IMR-90 (cell line): Measurements from ENCODE around the gene EPB41L2. TPM values are rescaled to one million over a fixed set of nuclear protein-coding genes. Genes with fewer than 3 reads are reported as not detected.

ENCODE experiments used
- ATAC-seq: fragments of 200-7000 bp; cut with Tn5 transposase; 2 replicates; pipeline ENCODE4 v1.9.1; 2020; ENCODE audit warnings: low read depth, mild to moderate bottlenecking, moderate library complexity
- BruUV-seq: library from RNA; stranded (reverse); fragments of 400-500 nt; replicated peaks from 2 replicates; lab custom pipeline; 2021; lab: Mats Ljungman, UMichigan
- CTCF ChIA-PET: fragments of 300-600 bp; formaldehyde crosslinking; extraction: SDS; loops from one replicate; lab custom pipeline; 2021; ENCODE audit warnings: antibody characterized with exemption; lab: Yijun Ruan, JAX
- POLR2A ChIA-PET: fragments of 300-600 bp; sonication (Branson Sonifier 250); formaldehyde crosslinking; loops from one replicate; lab custom pipeline; 2022; ENCODE audit warnings: antibody characterized with exemption; ENCODE audit not compliant: unreplicated experiment; lab: Charles Lee
- DNase-seq: peaks from one replicate; pipeline ENCODE4 v3.0.0; 2013
- H2AFZ ChIP-seq: replicated peaks from 2 replicates; pipeline ENCODE3; 2013; ENCODE audit warnings: low read length, mild to moderate bottlenecking; ENCODE audit not compliant: poor library complexity
- H2AK5ac ChIP-seq: 2 replicates; pipeline ENCODE4 v1.6.1; 2013; ENCODE audit warnings: low read depth, low read length, inconsistent platforms
- H2AK9ac ChIP-seq: replicated peaks from 2 replicates; pipeline ENCODE3; 2013; ENCODE audit warnings: mild to moderate bottlenecking, low read depth, low read length, moderate library complexity; ENCODE audit not compliant: poor library complexity
- H2BK120ac ChIP-seq: 2 replicates; pipeline ENCODE4 v1.6.1; 2013; ENCODE audit warnings: low read depth, low read length, inconsistent platforms
- H2BK15ac ChIP-seq: 3 replicates; pipeline ENCODE4 v1.6.1; 2013; ENCODE audit warnings: low read depth, low read length, inconsistent platforms
- H2BK20ac ChIP-seq: 2 replicates; pipeline ENCODE4 v1.6.1; 2013; ENCODE audit warnings: low read depth, mild to moderate bottlenecking, inconsistent platforms, low read length, moderate library complexity
- H2BK5ac ChIP-seq: 2 replicates; pipeline ENCODE4 v1.6.1; 2013; ENCODE audit warnings: mild to moderate bottlenecking, low read depth, low read length, inconsistent platforms; ENCODE audit not compliant: poor library complexity, severe bottlenecking
- H3K14ac ChIP-seq: replicated peaks from 2 replicates; pipeline ENCODE4 v1.6.1; 2013; ENCODE audit warnings: low read depth, low read length, inconsistent platforms
- H3K18ac ChIP-seq: 2 replicates; pipeline ENCODE4 v1.6.1; 2013; ENCODE audit warnings: low read depth, low read length, control low read depth
- H3K23ac ChIP-seq: 2 replicates; pipeline ENCODE4 v1.6.1; 2013; ENCODE audit warnings: low read depth, low read length, inconsistent platforms
- H3K27ac ChIP-seq: 2 replicates; pipeline ENCODE4 v1.5.1; 2013; ENCODE audit warnings: mild to moderate bottlenecking, control low read depth, low read length; ENCODE audit not compliant: insufficient read depth
- H3K27me3 ChIP-seq: 2 replicates; pipeline ENCODE4 v1.6.1; 2013; ENCODE audit warnings: low read length; ENCODE audit not compliant: control insufficient read depth, insufficient read depth
- H3K36me3 ChIP-seq: 2 replicates; pipeline ENCODE4 v1.6.1; 2013; ENCODE audit warnings: low read length, mixed read lengths; ENCODE audit not compliant: control insufficient read depth, insufficient read depth
- H3K4ac ChIP-seq: 2 replicates; pipeline ENCODE4 v1.6.1; 2013; ENCODE audit warnings: low read depth, low read length, inconsistent platforms
- H3K4me1 ChIP-seq: 2 replicates; pipeline ENCODE4 v1.6.1; 2013; ENCODE audit warnings: low read length, mixed read lengths; ENCODE audit not compliant: control insufficient read depth, insufficient read depth
- H3K4me2 ChIP-seq: 2 replicates; pipeline ENCODE4 v1.6.1; 2013; ENCODE audit warnings: low read depth, mild to moderate bottlenecking, control low read depth, low read length, moderate library complexity
- H3K4me3 ChIP-seq: 2 replicates; pipeline ENCODE4 v1.5.1; 2013; ENCODE audit warnings: low read depth, mild to moderate bottlenecking, control low read depth, low read length, moderate library complexity; ENCODE audit not compliant: insufficient read depth
- H3K56ac ChIP-seq: 2 replicates; pipeline ENCODE4 v1.6.1; 2013; ENCODE audit warnings: low read length, inconsistent platforms; ENCODE audit not compliant: insufficient read depth; ENCODE audit errors: extremely low read depth
- H3K79me1 ChIP-seq, 2 experiments: 2 replicates each; pipeline ENCODE4 v1.6.1; 2013; ENCODE audit warnings: low read length in 2 of 2, inconsistent platforms in 1 of 2, low read depth in 1 of 2
- H3K9ac ChIP-seq: 2 replicates; pipeline ENCODE4 v1.6.1; 2013; ENCODE audit warnings: low read depth, low read length, control low read depth
- H3K9me1 ChIP-seq: 2 replicates; pipeline ENCODE4 v1.6.1; 2013; ENCODE audit warnings: low read length, inconsistent platforms; ENCODE audit not compliant: insufficient read depth
- H3K9me3 ChIP-seq: 2 replicates; pipeline ENCODE4 v1.6.1; 2013; ENCODE audit warnings: low read length; ENCODE audit not compliant: control insufficient read depth, insufficient read depth
- H4K20me1 ChIP-seq: 2 replicates; pipeline ENCODE4 v1.6.1; 2013; ENCODE audit warnings: low read length, inconsistent platforms; ENCODE audit not compliant: insufficient read depth
- H4K5ac ChIP-seq: 2 replicates; pipeline ENCODE4 v1.6.1; 2013; ENCODE audit warnings: mild to moderate bottlenecking, low read depth, low read length, control low read depth
- H4K8ac ChIP-seq, 2 experiments: 2 replicates each; pipeline ENCODE4 v1.6.1; 2013; ENCODE audit warnings: low read depth in 2 of 2, low read length in 2 of 2, control low read depth in 1 of 2, inconsistent platforms in 1 of 2
- H4K91ac ChIP-seq: 2 replicates; pipeline ENCODE4 v1.6.1; 2013; ENCODE audit warnings: low read depth, low read length, inconsistent platforms; ENCODE audit not compliant: insufficient read depth
- BHLHE40 ChIP-seq: fragments of 150-350 bp; IDR thresholded peaks from 2 replicates; pipeline ENCODE4 v1.6.1; 2016; ENCODE audit warnings: mild to moderate bottlenecking, low read depth, low read length
- CEBPB ChIP-seq: IDR thresholded peaks from 2 replicates; pipeline ENCODE4 v1.6.1; 2012; ENCODE audit warnings: low read depth, low read length, improper control_type of control experiment
- CHD1 ChIP-seq: IDR thresholded peaks from 2 replicates; pipeline ENCODE4 v1.6.1; 2012; ENCODE audit warnings: low read depth, low read length, improper control_type of control experiment
- CTCF ChIP-seq: conservative IDR thresholded peaks from 2 replicates; pipeline ENCODE4 v1.5.1; 2012; ENCODE audit warnings: mild to moderate bottlenecking, low read depth, low read length, improper control_type of control experiment
- ELK1 ChIP-seq: fragments of 150-350 bp; IDR thresholded peaks from 2 replicates; pipeline ENCODE4 v1.6.1; 2016; ENCODE audit warnings: low read depth, mild to moderate bottlenecking, low read length, moderate library complexity, borderline replicate concordance
- FOS ChIP-seq: fragments of 150-350 bp; IDR thresholded peaks from 2 replicates; pipeline ENCODE4 v1.6.1; 2016; ENCODE audit warnings: low read depth, low read length
- MAFK ChIP-seq: IDR thresholded peaks from 2 replicates; pipeline ENCODE4 v1.6.1; 2012; ENCODE audit warnings: low read depth, low read length, improper control_type of control experiment
- MAZ ChIP-seq: IDR thresholded peaks from 2 replicates; pipeline ENCODE4 v1.6.1; 2012; ENCODE audit warnings: low read depth, mild to moderate bottlenecking, low read length, improper control_type of control experiment, moderate library complexity, borderline replicate concordance
- MXI1 ChIP-seq: IDR thresholded peaks from 2 replicates; pipeline ENCODE4 v1.6.1; 2012; ENCODE audit warnings: low read depth, mild to moderate bottlenecking, low read length, moderate library complexity, borderline replicate concordance
- NFE2L2 ChIP-seq: fragments of 150-350 bp; IDR thresholded peaks from 2 replicates; pipeline ENCODE4 v1.6.1; 2016; ENCODE audit warnings: low read depth, mild to moderate bottlenecking, low read length
- POLR2A ChIP-seq: IDR thresholded peaks from 2 replicates; pipeline ENCODE4 v1.6.1; 2012; ENCODE audit warnings: mild to moderate bottlenecking, low read depth, low read length
- RAD21 ChIP-seq: IDR thresholded peaks from 2 replicates; pipeline ENCODE4 v1.6.1; 2012; ENCODE audit warnings: low read length, improper control_type of control experiment
- RCOR1 ChIP-seq: IDR thresholded peaks from 2 replicates; pipeline ENCODE4 v1.6.1; 2012; ENCODE audit warnings: mild to moderate bottlenecking, low read length, improper control_type of control experiment; ENCODE audit not compliant: insufficient replicate concordance
- RFX5 ChIP-seq: IDR thresholded peaks from 2 replicates; pipeline ENCODE4 v1.8.0; 2012; ENCODE audit warnings: low read depth, mild to moderate bottlenecking, low read length, moderate library complexity
- SMC3 ChIP-seq: fragments of 150-350 bp; IDR thresholded peaks from 2 replicates; pipeline ENCODE4 v1.6.1; 2016; ENCODE audit warnings: low read depth, mild to moderate bottlenecking, antibody characterized with exemption, low read length, moderate library complexity
- USF2 ChIP-seq: fragments of 150-350 bp; IDR thresholded peaks from 2 replicates; pipeline ENCODE4 v1.6.1; 2017; ENCODE audit warnings: mild to moderate bottlenecking, antibody characterized with exemption, low read length, low read depth
- WGBS, 2 experiments: methylation state at CpG; one replicate each; pipeline versions ENCODE4 v1.1.5 to v1.1.7; 2013; ENCODE audit warnings: missing lambda C conversion rate in 2 of 2; ENCODE audit not compliant: insufficient read length in 1 of 2; ENCODE audit errors: extremely low coverage in 2 of 2; 5-methylcytosine and 5-hydroxymethylcytosine counted together
- dilution Hi-C: fragments of 300-500 bp; cut with HindIII; formaldehyde crosslinking; loops from one replicate; pipeline ENCODE4 v1.14.3; 2018; ENCODE audit warnings: low sequenced_read_pairs; ENCODE audit not compliant: unreplicated experiment
- in situ Hi-C: fragments of 300-500 bp; cut with MboI; formaldehyde crosslinking; loops from 3 replicates; pipeline ENCODE4 v1.14.3; 2019; ENCODE audit warnings: low sequenced_read_pairs, inconsistent platforms, mixed read lengths
- intact Hi-C: fragments of 100-400 bp; cut with micrococcal nuclease; formaldehyde crosslinking; loops from 2 replicates; pipeline ENCODE4 v1.10.0; 2022
- polyA plus RNA-seq, 3 experiments: library from polyadenylated mRNA; depleted of rRNA; stranded (reverse); fragments of >200 nt; gene quantifications; 2 replicates each; pipeline ENCODE4 v1.2.3, GENCODE V29; 2012; ENCODE audit warnings: low replicate concordance in 1 of 3
- total RNA-seq: library from RNA; depleted of rRNA; stranded (reverse); fragments of >200 nt; gene quantifications from 2 replicates; pipeline ENCODE4 v1.2.3, GENCODE V29; 2012

The EPB41L2 gene
- total and polyA plus RNA-seq, 2 of the 4 experiments (the other 2 are of a cell fraction), result 85.7 to 99.8 TPM

- intact Hi-C loops (no loop called here), in situ Hi-C loops (no loop called here), dilution Hi-C loops (no loop called here)
- H4K20me1 ChIP-seq, result no peaks in the 10 kb centered on the region
- H2AK9ac ChIP-seq, result no peak overlapping the region
- no peaks in the 10 kb centered on the region for H3K4me1 ChIP-seq
- no peaks in the 10 kb centered on the region for H3K9me3 ChIP-seq
- TF ChIP-seq CHD1 (no peak), RFX5 (no peak), ELK1 (no peak), CEBPB (no peak), POLR2A (no peak), MXI1 (no peak), MAZ (no peak), USF2 (no peak), MAFK (no peak), NFE2L2 (no peak), SMC3 (no peak), RAD21 (no peak), FOS (no peak), BHLHE40 (no peak), CTCF (no peak), RCOR1 (no peak)
- no peak overlapping the region for H3K4me3 ChIP-seq
- H3K4ac ChIP-seq, result no peak overlapping the region
- H2AFZ ChIP-seq, result no peak overlapping the region
- H3K27me3 ChIP-seq, result no peaks in the 10 kb centered on the region
- H3K14ac ChIP-seq, result no peak overlapping the region
- no peak overlapping the region for H3K18ac ChIP-seq
- H3K27ac ChIP-seq, result no peak overlapping the region
- DNase-seq, result no peak
- no peak overlapping the region for H2BK5ac ChIP-seq
- H4K8ac ChIP-seq, result no peak overlapping the region
- no peak overlapping the region for H2BK15ac ChIP-seq
- H3K56ac ChIP-seq, result no peak overlapping the region
- H3K79me1 ChIP-seq, result no peaks in the 10 kb centered on the region
- H2BK120ac ChIP-seq, result no peak overlapping the region
- H4K91ac ChIP-seq, result no peak overlapping the region
- WGBS, 2 experiments, result no CpG with 5 or more reads among the region's 1 CpG
- H3K4me2 ChIP-seq, result no peak overlapping the region
- no peak overlapping the region for H3K9ac ChIP-seq
- 0 out of 2 replicates have a peak, but pooled peaks cover 3% of the 10 kb centered on the region for H3K9me1 ChIP-seq
- CTCF ChIA-PET, result no interaction called here
- no peak overlapping the region for H2AK5ac ChIP-seq
- peaks cover 7% of the 10 kb centered on the region for H3K36me3 ChIP-seq
- BruUV-seq, result no TSS peak
- POLR2A ChIA-PET, result no interaction called here
- no peak for ATAC-seq
- H2BK20ac ChIP-seq, result no peak overlapping the region
- no peak overlapping the region for H3K23ac ChIP-seq
- no peak overlapping the region for H4K5ac ChIP-seq
Observed at GRCh38 chr6:130833569-130833968, 229.5 kb downstream of the EPB41L2 start.
